Neural progenitor cell (in vitro differentiated cells): ENCODE measurements around the gene THAP10. TPM values are rescaled to one million over a fixed set of nuclear protein-coding genes. Genes with fewer than 3 reads are reported as not detected.

ENCODE experiments used
- DNase-seq: peaks from one replicate; pipeline ENCODE4 v3.0.0-alpha.2; 2016; ENCODE audit warnings: low spot score
- H2AFZ ChIP-seq: fragments of 200-600 bp; sonication (generic); replicated peaks from 2 replicates; pipeline ENCODE4 v1.6.1; 2016; ENCODE audit warnings: antibody characterized with exemption
- H3F3A ChIP-seq: fragments of 200-600 bp; sonication (generic); 2 replicates; pipeline ENCODE4 v1.6.1; 2016; ENCODE audit warnings: antibody characterized with exemption, low read depth
- H3K27ac ChIP-seq: fragments of 200-600 bp; sonication (generic); 2 replicates; pipeline ENCODE4 v1.5.1; 2016; ENCODE audit warnings: mild to moderate bottlenecking
- H3K27me3 ChIP-seq: fragments of 200-600 bp; sonication (generic); 2 replicates; pipeline ENCODE4 v1.6.1; 2016; ENCODE audit warnings: mild to moderate bottlenecking, moderate library complexity
- H3K36me3 ChIP-seq: fragments of 200-600 bp; sonication (generic); 2 replicates; pipeline ENCODE4 v1.5.1; 2016
- H3K4me1 ChIP-seq: fragments of 200-600 bp; sonication (generic); 2 replicates; pipeline ENCODE4 v1.6.1; 2016; ENCODE audit warnings: mixed run types
- H3K4me2 ChIP-seq: fragments of 200-600 bp; sonication (generic); 2 replicates; pipeline ENCODE4 v1.6.1; 2016
- H3K4me3 ChIP-seq: fragments of 200-600 bp; sonication (generic); 2 replicates; pipeline ENCODE4 v1.5.1; 2016
- H3K79me2 ChIP-seq: fragments of 200-600 bp; sonication (generic); 2 replicates; pipeline ENCODE4 v1.6.1; 2016; ENCODE audit warnings: low read depth
- H3K9ac ChIP-seq: fragments of 200-600 bp; sonication (generic); 2 replicates; pipeline ENCODE4 v1.6.1; 2016
- H3K9me3 ChIP-seq: fragments of 200-600 bp; sonication (generic); 2 replicates; pipeline ENCODE4 v1.5.1; 2016; ENCODE audit warnings: low read depth
- H4K20me1 ChIP-seq: fragments of 200-600 bp; sonication (generic); 2 replicates; pipeline ENCODE4 v1.6.1; 2016; ENCODE audit warnings: low read depth
- H3K27ac Mint-ChIP-seq: 3 replicates; pipeline ENCODE4 v1.8.0; 2021; ENCODE audit warnings: mixed read lengths
- H3K27me3 Mint-ChIP-seq: 2 replicates; pipeline ENCODE4 v1.8.0; 2022; ENCODE audit warnings: low read depth, mild to moderate bottlenecking, inconsistent platforms, moderate library complexity, mixed read lengths; ENCODE audit not compliant: insufficient read depth
- H3K36me3 Mint-ChIP-seq: 3 replicates; pipeline ENCODE4 v1.8.0; 2021; ENCODE audit warnings: mixed read lengths
- H3K4me1 Mint-ChIP-seq: 3 replicates; pipeline ENCODE4 v1.8.0; 2021; ENCODE audit warnings: mixed read lengths
- H3K4me3 Mint-ChIP-seq: 3 replicates; pipeline ENCODE4 v1.8.0; 2021; ENCODE audit warnings: mild to moderate bottlenecking, moderate library complexity, mixed read lengths
- H3K9me3 Mint-ChIP-seq: 3 replicates; pipeline ENCODE4 v1.8.0; 2020; ENCODE audit warnings: mixed read lengths
- EZH2 ChIP-seq: fragments of 200-600 bp; sonication (generic); IDR thresholded peaks from 2 replicates; pipeline ENCODE4 v1.6.1; 2017; ENCODE audit warnings: antibody characterized with exemption, mild to moderate bottlenecking, moderate library complexity
- EZH2phosphoT487 ChIP-seq: fragments of 200-600 bp; sonication (generic); IDR thresholded peaks from 2 replicates; pipeline ENCODE4 v1.6.1; 2017; ENCODE audit warnings: antibody characterized with exemption
- total RNA-seq: library from RNA; depleted of rRNA; stranded (reverse); fragments of >200 nt; gene quantifications from 2 replicates; pipeline ENCODE4 v1.2.3, GENCODE V29; 2015; ENCODE audit warnings: low replicate concordance
- TF ChIP-seq, protein P1 (sequence below): fragments of 200-600 bp; sonication (generic); IDR thresholded peaks from 2 replicates; pipeline ENCODE4 v1.5.1; 2017; ENCODE audit warnings: antibody characterized with exemption, mild to moderate bottlenecking

THAP10 gene
- total RNA-seq, 1 donor from 2014 or later: 8.0 TPM

GRCh38 chr15:70917955-70918354 is 25.7 kb upstream of the THAP10 start:
- Histone ChIP-seq H4K20me1 (no peaks in the 10 kb centered on the region), H3F3A (no peaks in the 10 kb centered on the region), H3K27ac (no peak overlapping the region), H3K4me1 (no peaks in the 10 kb centered on the region), H2AFZ (no peak overlapping the region), H3K9ac (no peak overlapping the region), H3K79me2 (no peaks in the 10 kb centered on the region), H3K36me3 (no peaks in the 10 kb centered on the region), H3K9me3 (no peaks in the 10 kb centered on the region), H3K4me3 (no peak overlapping the region), H3K4me2 (no peak overlapping the region), H3K27me3 (no peaks in the 10 kb centered on the region)
- Mint-ChIP-seq H3K27ac (no peak overlapping the region), H3K27me3 (no peaks in the 10 kb centered on the region), H3K9me3 (no peaks in the 10 kb centered on the region), H3K4me3 (no peak overlapping the region), H3K36me3 (peaks cover 5% of the 10 kb centered on the region), H3K4me1 (no peaks in the 10 kb centered on the region)
- no peak for DNase-seq
- TF ChIP-seq EZH2phosphoT487 (no peak), EZH2 (no peak)
- TF ChIP-seq, protein P1, sequence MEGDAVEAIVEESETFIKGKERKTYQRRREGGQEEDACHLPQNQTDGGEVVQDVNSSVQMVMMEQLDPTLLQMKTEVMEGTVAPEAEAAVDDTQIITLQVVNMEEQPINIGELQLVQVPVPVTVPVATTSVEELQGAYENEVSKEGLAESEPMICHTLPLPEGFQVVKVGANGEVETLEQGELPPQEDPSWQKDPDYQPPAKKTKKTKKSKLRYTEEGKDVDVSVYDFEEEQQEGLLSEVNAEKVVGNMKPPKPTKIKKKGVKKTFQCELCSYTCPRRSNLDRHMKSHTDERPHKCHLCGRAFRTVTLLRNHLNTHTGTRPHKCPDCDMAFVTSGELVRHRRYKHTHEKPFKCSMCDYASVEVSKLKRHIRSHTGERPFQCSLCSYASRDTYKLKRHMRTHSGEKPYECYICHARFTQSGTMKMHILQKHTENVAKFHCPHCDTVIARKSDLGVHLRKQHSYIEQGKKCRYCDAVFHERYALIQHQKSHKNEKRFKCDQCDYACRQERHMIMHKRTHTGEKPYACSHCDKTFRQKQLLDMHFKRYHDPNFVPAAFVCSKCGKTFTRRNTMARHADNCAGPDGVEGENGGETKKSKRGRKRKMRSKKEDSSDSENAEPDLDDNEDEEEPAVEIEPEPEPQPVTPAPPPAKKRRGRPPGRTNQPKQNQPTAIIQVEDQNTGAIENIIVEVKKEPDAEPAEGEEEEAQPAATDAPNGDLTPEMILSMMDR: no peak

- Mint-ChIP-seq H3K36me3 (no peaks in the 10 kb centered on the region), H3K27me3 (no peaks in the 10 kb centered on the region), H3K9me3 (no peaks in the 10 kb centered on the region), H3K4me1 (no peaks in the 10 kb centered on the region), H3K27ac (no peak overlapping the region), H3K4me3 (no peak overlapping the region)
- Histone ChIP-seq H3K4me2 (no peak overlapping the region), H3K79me2 (no peaks in the 10 kb centered on the region), H3K9ac (no peak overlapping the region), H3K9me3 (no peaks in the 10 kb centered on the region), H3K4me1 (no peaks in the 10 kb centered on the region), H3K27me3 (no peaks in the 10 kb centered on the region), H3K36me3 (no peaks in the 10 kb centered on the region), H3F3A (no peaks in the 10 kb centered on the region), H3K27ac (no peak overlapping the region), H3K4me3 (no peak overlapping the region), H2AFZ (no peak overlapping the region), H4K20me1 (no peaks in the 10 kb centered on the region)
- no peak for TF ChIP-seq EZH2phosphoT487
- no peak for TF ChIP-seq EZH2
- no peak for DNase-seq
Observed at GRCh38 chr15:70916531-70916930, 24.3 kb upstream of the THAP10 start.

DNA sequence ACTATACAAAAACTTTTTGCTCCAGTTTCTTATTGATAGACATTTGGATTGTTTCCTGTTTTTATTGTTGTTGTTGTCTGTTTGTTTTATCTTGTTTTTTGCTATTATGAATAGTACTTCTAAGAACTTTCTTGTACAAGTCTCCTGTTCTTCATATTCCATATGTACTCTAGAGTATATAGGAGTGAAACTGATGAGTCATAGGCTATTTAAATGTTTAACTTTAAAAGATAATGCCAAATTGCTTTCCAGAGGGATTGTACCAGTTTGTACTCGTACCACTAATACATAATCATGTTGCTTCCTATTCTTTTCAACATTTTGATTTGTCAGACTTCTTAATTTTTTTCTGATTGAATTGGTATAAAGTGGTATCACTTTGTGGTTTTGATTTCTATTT is 20.0 kb upstream of the THAP10 start:
- Histone ChIP-seq H3K4me2 (no peak overlapping the region), H2AFZ (no peak overlapping the region), H3K79me2 (no peaks in the 10 kb centered on the region), H3K9me3 (no peaks in the 10 kb centered on the region), H3K27me3 (no peaks in the 10 kb centered on the region), H4K20me1 (no peaks in the 10 kb centered on the region), H3F3A (no peaks in the 10 kb centered on the region), H3K4me3 (no peak overlapping the region), H3K9ac (no peak overlapping the region), H3K36me3 (peaks cover 3% of the 10 kb centered on the region), H3K4me1 (no peaks in the 10 kb centered on the region), H3K27ac (no peak overlapping the region)
- H3K36me3 Mint-ChIP-seq: peaks cover 19% of the 10 kb centered on the region
- TF ChIP-seq EZH2 (no peak), EZH2phosphoT487 (no peak)
- TF ChIP-seq, protein P1: no peak
- no peaks in the 10 kb centered on the region for H3K4me1 Mint-ChIP-seq
- no peak overlapping the region for H3K27ac Mint-ChIP-seq
- H3K27me3 Mint-ChIP-seq: peaks cover 2% of the 10 kb centered on the region
- H3K4me3 Mint-ChIP-seq: no peak overlapping the region
- peaks cover 7% of the 10 kb centered on the region for H3K9me3 Mint-ChIP-seq
- DNase-seq: no peak

- Mint-ChIP-seq H3K4me1 (no peaks in the 10 kb centered on the region), H3K27me3 (peaks cover 2% of the 10 kb centered on the region)
Observed at GRCh38 chr15:70910958-70911357, 18.7 kb upstream of the THAP10 start.

More at GRCh38 chr15:70910958-70911357, 18.7 kb upstream of the THAP10 start:
- no peaks in the 10 kb centered on the region for H3K9me3 ChIP-seq
- no peak overlapping the region for H2AFZ ChIP-seq
- H3K36me3 ChIP-seq: peaks cover 3% of the 10 kb centered on the region
- DNase-seq: no peak
- no peaks in the 10 kb centered on the region for H4K20me1 ChIP-seq
- H3K27ac Mint-ChIP-seq: no peak overlapping the region
- H3K9me3 Mint-ChIP-seq: peaks cover 7% of the 10 kb centered on the region
- H3K4me3 Mint-ChIP-seq: no peak overlapping the region
- H3K4me2 ChIP-seq: no peak overlapping the region
- TF ChIP-seq EZH2 (no peak), EZH2phosphoT487 (no peak)
- TF ChIP-seq, protein P1: no peak
- H3K9ac ChIP-seq: no peak overlapping the region
- H3K79me2 ChIP-seq: no peaks in the 10 kb centered on the region
- H3K4me1 ChIP-seq: no peaks in the 10 kb centered on the region
- peaks cover 28% of the 10 kb centered on the region for H3K36me3 Mint-ChIP-seq
- H3K27me3 ChIP-seq: no peaks in the 10 kb centered on the region
- H3K27ac ChIP-seq: no peak overlapping the region
- H3K4me3 ChIP-seq: no peak overlapping the region
- no peaks in the 10 kb centered on the region for H3F3A ChIP-seq
